Fibroblast of pulmonary artery (primary cell): ENCODE data around the gene CAPN5.

Source experiments
- DNase-seq: peaks from one replicate; pipeline ENCODE4 v3.0.0-alpha.2; 2010; ENCODE audit warnings: low read depth
- H3K4me3 ChIP-seq: replicated peaks from 2 replicates; pipeline ENCODE4 v1.5.1; 2011; ENCODE audit warnings: low read depth, mild to moderate bottlenecking, control low read depth, low read length, moderate library complexity
- CTCF ChIP-seq: IDR thresholded peaks from 2 replicates; pipeline ENCODE4 v1.5.1; 2011; ENCODE audit warnings: mild to moderate bottlenecking, control low read depth, low read length, inconsistent platforms; ENCODE audit errors: missing control alignments

CAPN5 gene

DNA sequence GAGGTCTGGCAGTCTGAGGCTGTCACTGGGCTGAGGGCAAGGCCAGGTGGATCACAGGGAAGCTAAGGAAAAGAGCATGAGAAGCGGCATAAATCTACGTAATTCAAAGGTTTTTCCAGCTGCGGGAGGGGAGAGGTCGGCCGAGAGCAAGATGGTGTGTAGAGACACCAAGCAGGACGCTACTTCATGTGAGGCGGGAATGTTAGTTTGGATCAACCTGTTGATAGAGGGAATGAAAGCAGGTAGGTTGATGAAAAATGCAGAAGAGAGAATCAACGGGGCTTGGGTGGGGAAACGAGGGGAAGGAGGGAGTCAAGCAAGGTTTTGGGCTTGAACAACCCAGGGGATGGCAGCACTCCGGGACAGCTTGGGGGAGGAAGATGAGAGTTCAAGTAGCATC, 29.7 kb upstream of the CAPN5 start:
- no peak overlapping the region for H3K4me3 ChIP-seq
- no peak for DNase-seq
- TF ChIP-seq CTCF: no peak

GRCh38 chr11:77038029-77038824, 28.5 kb upstream of the CAPN5 start:
- no peak for DNase-seq
- H3K4me3 ChIP-seq: no peak overlapping the region
- no peak for TF ChIP-seq CTCF

DNA sequence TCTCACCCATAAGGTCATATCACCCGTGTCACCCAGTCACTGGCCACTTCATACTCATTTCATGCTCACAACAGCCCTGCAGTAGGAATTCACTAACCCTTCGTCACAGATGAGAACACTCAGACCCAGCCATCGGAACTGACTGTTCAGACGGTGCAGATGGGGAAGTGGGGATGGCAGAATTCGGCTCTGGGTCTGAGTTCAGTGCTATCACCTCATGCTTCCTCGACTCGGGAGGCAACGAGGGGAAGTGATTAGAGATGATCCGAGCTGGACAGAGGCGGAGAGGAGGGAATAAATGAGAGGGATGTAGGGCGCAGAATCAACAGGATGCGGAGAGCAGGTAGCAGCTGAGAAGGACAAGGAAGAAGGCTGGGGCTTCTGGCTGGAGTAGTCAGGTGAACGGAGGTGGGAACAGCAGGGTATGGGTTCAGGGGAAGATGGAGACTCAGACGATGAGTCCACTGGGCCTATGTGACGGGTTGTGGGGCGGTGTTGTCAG, 27.9 kb upstream of the CAPN5 start:
- TF ChIP-seq CTCF: no peak
- no peak for DNase-seq
- no peak overlapping the region for H3K4me3 ChIP-seq

DNA sequence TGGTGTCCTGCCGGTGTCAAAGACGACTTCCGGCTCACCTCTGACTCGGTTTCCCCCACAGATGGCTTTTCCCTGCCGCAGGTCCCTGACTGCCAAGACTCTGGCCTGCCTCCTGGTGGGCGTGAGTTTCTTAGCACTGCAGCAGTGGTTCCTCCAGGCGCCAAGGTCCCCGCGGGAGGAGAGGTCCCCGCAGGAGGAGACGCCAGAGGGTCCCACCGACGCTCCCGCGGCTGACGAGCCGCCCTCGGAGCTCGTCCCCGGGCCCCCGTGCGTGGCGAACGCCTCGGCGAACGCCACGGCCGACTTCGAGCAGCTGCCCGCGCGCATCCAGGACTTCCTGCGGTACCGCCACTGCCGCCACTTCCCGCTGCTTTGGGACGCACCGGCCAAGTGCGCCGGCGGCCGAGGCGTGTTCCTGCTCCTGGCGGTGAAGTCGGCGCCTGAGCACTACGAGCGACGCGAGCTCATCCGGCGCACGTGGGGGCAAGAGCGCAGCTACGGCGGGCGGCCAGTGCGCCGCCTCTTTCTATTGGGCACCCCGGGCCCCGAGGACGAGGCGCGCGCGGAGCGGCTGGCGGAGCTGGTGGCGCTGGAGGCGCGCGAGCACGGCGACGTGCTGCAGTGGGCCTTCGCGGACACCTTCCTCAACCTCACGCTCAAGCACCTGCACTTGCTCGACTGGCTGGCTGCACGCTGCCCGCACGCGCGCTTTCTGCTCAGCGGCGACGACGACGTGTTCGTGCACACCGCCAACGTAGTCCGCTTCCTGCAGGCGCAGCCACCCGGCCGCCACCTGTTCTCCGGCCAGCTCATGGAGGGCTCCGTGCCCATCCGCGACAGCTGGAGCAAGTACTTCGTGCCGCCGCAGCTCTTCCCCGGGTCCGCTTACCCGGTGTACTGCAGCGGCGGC, 27.0 kb upstream of the CAPN5 start:
- peak overlapping the region; percentile 41 for H3K4me3 ChIP-seq
- TF ChIP-seq CTCF: peak; percentile 63
- DNase-seq: peak; percentile 51

GRCh38 chr11:77040401-77040777, 26.4 kb upstream of the CAPN5 start:
- TF ChIP-seq CTCF: no peak
- no peak overlapping the region for H3K4me3 ChIP-seq

DNA sequence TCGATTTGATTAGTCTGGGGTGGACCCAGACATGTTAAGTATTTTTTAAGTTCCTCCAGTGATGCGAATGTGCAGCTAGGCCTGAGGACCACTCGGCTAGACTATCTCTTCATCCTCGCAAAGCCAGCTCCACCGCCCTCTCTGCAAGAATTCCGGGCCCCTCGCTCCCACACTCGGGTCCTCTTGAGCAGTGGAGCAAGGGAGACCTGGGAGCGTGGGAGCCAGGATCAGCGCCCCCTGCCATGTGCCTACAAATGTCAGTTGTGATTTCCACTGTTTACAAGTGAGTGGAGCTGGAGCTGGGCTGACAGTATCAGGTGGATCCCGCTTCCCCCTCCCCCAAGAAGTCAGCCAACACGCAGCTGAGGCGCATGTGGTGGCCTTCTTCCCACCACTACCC, 25.9 kb upstream of the CAPN5 start:
- H3K4me3 ChIP-seq: no peak overlapping the region
- DNase-seq: no peak
- TF ChIP-seq CTCF: no peak

More at GRCh38 chr11:77040401-77040777, 26.4 kb upstream of the CAPN5 start:
- no peak for DNase-seq
